ENCODE measurements around the gene PPP1R12B.
"Not testable (repeated sequence)": the region's sequence is repeated elsewhere in the genome, so short reads cannot be mapped to it uniquely, and the experiment has no call there.

PPP1R12B gene

DNA sequence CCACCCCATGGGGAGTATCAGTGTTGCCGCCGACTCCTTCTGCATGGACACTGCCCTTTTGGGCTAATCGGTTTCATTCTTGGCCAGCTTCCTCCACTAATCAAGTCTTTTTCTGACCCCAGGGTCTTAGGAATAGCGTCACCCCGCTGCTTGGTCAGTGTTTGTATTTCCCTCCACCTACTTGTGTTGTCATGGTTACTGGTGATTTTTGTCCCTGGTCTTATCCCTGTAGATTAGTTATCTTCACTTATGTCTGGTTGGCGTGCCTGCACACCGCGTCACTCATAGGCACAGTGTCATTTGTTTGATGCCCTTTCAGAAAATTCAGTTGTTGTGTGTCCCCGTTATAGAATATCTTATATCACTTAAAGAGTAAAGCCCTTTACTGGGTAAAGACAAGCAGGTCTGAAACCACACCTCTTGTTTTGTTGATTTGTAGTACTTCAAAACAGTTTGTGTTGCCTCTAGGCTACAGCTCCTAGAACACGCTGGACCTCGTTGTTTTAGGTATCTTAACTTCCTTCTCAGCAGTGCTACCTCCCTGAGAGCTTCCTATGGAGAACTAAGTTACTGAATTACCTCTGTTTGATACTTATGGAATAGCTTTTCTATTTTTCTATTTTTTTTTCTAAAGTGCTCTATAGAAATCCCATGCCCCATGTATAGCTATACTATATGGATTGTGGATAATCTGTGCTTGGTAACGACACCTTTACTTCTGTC is 868 bp downstream of the PPP1R12B start:
- DNase-seq: no peak

DNA sequence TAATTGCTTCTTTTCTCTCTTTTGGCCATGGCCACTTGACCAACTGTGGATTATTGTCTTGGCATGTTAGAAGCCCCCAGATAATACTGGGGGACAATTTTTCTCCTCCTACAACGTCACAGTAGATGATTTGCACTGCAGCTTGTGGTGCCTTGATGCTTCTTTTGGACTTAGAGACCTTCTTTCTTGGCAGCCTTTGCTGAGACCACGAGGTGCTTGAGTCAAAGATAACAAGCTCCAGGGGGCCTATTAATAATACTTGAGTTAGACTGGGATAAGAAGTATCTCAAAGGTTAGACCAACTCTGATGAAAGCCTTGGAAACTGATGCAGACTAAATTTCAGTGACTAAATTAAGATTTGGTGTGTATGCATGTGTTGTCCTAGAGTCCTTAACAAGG is 3.2 kb downstream of the PPP1R12B start:
- DNase-seq: no peak

DNA sequence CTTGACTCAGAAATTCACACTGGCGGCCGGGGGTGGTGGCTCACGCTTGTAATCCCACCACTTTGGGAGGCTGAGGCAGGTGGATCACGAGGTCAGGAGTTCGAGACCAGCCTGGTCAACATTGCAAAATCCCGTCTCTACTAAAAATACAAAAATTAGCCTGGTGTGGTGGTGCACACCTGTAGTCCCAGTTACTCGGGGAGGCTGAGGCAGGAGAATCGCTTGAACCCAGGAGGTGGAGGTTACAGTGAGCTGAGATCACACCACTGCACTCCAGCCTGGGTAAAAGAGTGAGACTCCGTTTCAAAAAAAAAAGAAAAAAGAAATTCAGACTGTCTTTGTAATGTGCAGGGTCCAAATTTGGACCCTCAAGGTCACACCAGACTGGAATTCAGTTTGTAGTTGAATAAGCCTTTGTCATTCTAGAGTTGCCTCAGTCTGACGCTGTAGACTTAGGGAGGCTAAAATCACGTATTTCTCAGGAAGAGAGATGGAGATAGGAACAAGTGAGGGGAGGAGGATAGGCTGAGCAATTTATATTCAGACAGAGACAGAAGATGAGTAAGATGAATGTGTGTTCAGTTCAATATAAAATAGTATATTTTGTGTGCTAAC is 4.2 kb downstream of the PPP1R12B start:
- not testable (repeated sequence) for DNase-seq

DNA sequence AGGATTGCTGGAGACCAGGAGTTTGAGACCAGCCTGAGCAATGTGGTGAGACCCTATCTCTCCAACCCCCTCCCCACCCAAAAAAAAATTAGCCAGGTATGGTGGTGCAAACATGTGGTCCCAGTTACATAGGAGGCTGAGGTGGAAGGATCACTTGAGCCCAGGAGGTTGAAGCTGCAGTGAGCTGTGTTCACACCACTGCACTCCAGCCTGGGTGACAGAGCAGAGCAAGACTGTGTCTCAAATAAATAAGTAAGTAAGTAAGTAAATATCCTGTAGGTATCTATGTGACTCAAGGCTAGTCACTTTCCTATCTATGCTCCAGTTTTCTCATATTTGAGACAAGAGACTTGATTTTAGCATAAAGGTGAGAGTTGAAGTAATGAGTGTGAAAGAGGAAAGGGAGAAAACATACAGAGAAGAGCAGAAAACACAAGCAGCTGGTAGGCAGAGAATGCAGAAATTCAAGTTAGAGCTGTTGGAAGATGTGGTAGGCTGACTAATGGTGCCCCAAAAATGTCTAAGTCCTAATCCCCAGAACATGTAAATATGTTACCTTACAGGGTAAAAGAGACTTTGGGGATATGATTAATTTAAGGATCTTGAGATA is 7.5 kb downstream of the PPP1R12B start:
- DNase-seq: no peak

DNA sequence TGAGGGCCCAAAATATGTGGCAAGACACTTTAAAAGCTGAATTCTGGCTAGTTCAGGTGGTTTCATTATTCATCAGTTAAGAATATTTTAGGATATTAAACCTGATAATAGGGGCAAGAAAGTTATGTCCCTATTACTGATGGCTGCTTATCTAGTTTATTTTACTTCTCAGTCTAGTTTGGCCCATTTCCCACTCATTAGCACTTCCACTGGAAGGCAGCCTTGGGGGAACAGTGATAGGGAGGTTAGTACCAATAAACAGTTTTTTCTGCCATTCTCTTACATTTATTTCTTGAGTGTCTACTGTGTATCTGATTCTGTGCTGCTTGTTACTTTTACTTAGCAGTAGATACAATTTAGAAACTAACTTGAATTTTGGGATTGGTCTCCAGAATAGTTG is 9.0 kb downstream of the PPP1R12B start:
- no peak for DNase-seq

DNA sequence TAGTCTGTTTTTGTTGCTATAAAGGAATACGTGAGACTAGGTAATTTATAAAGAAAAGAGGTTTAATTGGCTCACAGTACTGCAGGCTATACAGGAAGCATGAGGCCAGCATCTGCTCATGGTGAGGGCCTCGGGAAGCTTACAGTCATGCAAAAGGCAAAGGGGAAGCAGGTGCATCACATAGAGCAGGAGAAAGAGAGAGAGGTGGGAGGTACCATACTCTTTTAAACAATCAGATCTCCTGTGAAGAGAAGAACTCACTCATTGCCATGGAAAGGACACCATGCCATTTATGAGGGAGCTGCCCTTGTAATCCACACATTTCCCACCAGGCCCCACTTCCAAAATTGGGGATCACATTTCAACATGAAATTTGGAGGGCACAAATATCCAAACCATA is 12.7 kb downstream of the PPP1R12B start:
- no peak for DNase-seq

DNA sequence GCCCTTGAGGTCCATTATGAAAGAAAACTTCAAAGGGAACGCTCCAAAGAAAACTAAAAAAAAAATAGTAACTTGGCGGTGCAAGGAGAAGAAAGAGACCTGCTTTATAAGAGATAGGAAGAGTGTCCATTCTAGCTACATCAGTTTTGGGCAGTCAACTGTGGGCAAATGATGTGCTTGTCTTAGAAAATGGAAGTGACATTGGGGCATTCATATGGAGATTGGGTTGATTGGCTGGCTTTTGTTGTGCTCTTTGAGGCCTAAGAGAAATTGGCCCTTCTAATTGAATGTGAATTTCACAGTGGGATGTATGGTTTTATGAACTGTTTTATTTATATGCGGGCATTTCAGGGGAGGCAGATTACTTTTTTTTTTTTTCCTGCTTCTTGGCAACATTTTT is 13.2 kb downstream of the PPP1R12B start:
- DNase-seq: no peak

DNA sequence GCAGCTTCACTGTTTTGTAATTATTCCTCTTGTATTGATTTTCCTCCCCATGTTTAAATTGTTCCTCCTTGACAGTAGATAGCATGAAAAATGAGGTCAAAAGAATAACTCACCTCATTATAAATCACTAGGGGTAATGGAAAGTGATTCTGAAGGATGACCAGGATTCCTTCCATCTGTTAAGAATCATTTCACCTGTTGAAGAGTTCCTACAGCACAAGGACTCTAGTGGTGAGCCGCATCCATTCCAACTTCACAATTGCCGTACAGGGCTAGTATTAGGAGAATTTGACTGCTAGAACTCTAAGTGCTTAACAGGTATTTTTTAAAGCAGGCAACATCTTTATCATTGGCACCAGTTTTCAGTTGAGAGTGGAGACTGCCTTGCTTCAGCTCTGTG is 13.7 kb downstream of the PPP1R12B start:
- no peak for DNase-seq

DNA sequence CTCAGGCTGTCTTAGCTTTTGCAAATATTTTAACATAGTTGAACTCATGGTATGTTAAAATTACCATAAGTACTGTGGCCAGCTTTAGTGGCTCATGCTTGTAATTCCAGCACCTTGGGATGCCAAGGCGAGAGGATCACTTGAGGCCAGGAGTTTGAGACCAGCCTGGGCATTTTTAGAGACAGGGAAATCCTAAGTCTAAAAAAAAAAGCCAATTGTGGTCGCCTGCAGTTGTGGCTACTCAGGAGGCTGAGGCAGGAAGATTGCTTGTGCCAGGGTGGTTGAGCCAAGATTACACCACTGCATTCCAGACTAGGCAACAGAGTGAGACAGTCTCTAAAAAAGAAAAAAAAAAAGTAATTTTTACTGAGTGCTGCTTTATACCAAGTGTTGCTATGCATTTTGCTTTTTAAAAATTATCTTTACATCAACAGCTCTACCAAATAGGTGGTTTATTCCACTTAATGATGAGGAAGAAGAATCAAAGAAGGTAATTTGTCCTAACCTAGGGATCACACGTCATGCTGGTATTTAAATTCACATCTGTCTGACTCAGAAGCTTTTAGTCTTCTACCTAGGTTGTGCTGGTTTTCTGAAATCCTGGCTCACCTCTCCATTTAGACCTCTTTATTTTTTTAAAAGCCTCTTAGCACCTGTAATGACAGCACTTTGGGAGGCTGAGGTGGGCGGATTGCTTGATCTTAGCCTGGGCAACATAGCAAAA is 16.8 kb downstream of the PPP1R12B start:
- no peak for DNase-seq

DNA sequence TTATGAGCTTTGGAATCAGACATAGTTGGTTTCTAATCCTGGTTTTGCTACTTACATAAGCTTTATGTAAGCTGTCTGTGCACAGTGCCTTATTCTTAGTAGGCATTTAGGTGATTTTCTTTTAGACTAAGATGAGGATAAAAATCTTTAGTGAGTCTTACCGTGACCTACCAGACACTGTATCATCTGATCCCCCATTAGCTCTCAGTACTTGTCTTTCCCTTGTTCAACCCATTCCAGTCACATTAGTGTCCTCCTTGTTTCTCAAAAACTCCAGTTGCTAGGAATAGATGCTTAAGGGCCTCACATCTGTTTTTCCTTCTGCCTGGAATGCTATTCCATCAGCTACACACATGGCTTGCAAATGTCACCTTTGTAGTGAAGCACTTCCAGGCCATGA is 18.8 kb downstream of the PPP1R12B start:
- no peak for DNase-seq

DNA sequence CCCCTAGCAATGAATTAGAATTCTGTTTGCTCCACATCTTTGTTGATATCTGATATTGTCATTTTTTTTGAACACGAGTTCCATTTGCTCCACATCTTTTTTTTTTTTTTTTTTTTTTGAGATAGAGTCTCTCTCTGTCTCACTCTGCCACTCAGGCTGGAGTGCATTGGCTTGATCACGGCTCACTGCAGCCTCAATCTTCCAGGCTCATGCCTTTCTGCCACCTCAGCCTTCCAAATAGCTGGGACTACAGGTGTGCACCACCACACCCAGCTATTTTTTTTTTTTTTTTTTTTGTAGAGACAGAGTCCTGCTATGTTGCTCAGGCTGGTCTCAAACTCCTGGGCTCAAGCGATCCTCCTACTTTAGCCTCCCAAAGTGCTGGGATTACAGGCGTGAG is 22.4 kb downstream of the PPP1R12B start:
- not testable (repeated sequence) for DNase-seq

DNA sequence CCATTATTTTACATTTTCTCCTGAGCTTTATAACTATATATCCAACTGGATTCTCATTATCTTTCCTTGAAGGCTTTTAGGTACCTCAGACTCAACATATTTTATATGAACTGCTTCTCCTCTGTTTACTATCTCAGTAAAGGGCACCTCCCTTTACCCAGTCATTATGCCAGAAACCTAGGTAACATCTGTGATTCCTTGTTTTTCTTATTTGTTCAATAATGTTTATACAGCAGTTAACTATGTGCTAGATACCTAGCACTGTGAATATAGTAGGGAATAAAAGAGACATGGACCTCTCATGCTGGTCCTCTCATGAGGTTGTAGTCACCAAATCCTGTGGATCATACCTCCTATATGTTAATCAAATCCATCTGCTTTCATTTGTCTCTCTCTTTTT is 25.6 kb downstream of the PPP1R12B start:
- no peak for DNase-seq

DNA sequence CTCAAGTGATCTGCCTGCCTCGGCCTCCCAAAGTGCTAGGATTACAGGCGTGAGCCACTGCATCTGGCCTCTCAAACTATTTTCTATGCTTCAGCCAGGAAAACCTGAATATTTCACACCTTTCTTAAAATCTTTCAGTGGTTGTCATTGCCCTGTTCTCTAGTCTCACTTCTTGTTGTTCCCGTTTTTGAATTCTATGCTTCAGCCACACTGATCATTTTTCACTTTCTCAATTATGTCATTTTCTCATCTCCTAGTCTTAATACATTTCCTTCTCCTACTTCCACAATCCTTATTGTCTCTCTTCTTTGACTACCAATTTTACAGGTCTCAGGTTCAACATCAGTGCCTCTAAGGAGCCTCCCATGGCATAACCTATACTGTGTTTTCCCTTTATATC is 26.7 kb downstream of the PPP1R12B start:
- not testable (repeated sequence) for DNase-seq

DNA sequence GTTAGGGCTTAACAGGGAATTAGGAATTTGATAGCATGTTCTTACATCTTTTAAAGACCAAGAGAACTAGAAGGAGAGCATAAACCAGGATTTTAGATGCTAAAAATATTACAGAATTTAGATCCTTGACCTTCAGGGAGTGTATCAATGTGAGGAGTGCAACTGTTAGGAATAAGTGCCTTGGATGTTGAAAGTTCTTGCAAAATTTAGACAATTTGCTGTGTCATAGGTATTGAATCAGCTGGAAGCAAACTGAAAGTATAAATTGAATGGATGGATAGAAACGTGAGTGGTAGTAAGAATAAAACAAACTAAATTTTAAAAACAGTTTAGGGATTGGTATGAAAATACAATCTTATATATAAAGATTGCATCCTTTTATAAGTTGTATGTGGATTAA is 27.7 kb downstream of the PPP1R12B start:
- DNase-seq: no peak

DNA sequence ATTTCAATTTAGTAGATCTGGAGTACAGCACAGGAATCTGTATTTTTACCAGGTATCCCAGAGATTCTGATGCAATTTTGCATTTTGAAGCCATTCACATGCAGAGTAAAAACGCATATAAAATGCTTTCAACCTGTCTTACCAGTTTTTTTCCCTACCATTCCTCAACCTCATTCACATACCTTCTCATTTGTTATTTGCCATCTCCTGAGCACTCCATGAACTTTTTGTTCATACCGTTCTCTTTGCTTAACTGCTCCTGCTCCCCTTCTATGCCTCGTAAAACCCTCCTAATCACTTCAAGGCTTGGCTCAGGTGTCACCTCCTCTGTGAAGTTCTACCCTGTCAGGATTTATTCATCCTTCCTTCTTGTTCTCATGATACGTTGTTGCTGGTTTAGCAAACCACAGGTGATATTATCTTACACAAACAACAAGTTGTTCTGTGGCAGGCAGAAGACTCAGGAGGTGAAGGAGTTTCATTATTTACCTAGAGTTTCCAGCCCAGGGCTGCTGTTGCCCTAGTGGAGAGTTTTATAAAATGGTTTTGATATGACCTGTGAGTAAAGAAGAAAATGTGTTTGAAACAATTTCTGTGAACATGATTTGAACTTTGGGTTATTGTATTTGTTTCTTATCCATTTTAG is 31.5 kb downstream of the PPP1R12B start:
- DNase-seq: peak in 1 of 2 experiments; percentile 22

DNA sequence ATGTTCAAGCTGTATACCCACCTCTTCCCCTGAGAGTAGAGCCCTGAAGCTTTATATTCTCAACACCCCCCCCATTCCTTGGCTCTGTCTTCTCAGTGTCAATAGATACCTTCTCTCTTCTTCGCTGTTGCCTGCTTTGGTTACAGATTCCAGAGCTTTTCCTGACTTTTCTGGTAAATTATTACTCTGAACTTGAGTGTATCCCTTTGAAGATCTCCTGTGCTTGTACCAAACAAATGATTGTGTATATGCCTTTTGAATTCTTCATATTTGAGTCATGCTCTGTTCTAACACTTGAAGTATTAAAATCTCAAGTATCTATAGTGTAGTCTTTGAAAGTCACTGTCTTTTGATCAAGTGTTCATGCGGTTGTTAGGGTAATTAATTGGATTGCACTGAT is 32.0 kb downstream of the PPP1R12B start:
- not testable (repeated sequence) for DNase-seq

DNA sequence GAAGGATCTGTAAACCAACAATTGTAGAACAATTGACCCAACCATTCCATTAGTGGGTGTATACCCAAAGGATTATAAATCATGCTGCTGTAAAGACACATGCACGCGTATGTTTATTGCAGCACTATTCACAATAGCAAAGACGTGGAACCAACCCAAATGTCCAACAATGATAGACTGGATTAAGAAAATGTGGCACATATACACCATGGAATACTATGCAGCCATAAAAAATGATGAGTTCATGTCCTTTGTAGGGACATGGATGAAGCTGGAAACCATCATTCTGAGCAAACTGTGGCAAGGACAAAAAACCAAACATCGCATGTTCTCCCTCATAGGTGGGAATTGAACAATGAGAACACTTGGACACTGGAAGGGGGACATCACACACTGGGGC is 33.4 kb downstream of the PPP1R12B start:
- not testable (repeated sequence) for DNase-seq

DNA sequence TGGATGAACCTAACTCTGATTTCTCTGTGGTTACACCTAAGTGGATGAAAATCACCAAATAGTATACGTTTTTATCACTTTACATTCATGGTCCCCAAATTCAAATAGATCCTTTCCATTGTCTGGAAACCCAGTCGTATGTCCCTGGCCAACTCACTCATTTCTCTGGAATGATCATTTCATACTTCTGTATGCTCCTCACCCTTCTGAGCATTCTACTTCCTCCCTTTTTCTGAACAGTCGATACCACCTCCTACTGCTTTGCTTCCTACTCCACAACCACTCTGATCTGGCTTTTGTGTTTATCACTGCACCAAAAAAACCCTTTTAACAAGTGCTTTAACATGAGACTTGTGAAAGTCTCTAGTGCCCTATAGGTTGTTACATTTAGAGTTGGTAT is 47.3 kb downstream of the PPP1R12B start:
- DNase-seq: not testable (repeated sequence)

DNA sequence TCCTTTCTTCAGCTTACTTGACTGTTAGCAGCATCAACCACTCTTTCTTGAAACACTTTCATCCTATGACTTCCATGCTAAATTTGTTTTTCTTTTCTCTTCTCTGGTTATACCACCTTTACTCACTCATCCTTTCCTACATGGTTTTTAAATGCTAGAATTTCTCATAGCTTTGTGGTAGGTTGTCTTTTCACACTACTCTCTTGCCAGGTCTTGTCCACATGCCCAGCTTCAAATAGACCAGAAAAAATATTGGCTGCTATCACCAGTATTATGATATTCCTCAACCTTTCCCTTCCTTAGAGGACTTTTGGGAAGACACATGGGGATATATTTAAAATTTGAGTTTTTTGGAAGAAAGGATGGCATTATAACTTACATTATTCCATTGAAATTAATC is 48.8 kb downstream of the PPP1R12B start:
- DNase-seq: no peak

DNA sequence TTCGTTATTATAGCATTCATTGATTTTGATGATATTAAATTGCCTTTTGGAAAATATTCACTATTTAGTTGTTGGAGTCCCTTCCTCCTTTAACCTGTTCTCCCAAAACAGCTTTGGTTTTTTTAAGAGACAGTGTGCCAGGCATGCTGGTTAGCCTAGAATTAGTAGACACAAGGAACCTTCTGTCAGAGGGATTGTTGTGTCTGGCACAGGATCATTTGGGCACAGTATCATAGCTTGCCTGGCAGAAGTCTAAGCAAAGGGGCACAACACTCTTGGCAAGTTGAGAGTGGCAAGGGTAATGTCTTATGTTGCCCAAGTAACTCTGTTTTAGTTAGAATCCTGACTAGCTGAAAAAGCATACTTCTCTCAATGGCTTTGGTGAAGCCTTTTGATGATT is 49.9 kb downstream of the PPP1R12B start:
- not testable (repeated sequence) for DNase-seq

DNA sequence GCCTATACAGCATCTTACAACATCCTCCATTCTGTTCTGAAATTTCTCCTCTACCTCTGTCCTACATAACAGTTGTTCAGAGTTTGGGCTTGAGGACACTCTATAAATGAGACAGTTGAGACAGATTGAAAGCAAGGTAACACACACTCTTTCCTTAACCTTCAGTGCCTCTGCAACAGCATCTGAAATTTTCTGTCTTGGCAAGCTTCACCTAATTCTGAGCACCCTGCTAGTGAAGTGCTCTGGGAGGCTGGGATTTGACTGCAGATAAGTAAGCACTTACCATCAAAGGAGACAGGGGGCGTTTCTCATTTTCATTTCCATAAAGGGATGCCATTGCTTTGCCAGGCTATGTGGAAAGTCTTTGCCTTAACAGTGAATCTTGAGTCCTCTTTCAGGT is 53.3 kb downstream of the PPP1R12B start:
- not testable (repeated sequence) for DNase-seq

DNA sequence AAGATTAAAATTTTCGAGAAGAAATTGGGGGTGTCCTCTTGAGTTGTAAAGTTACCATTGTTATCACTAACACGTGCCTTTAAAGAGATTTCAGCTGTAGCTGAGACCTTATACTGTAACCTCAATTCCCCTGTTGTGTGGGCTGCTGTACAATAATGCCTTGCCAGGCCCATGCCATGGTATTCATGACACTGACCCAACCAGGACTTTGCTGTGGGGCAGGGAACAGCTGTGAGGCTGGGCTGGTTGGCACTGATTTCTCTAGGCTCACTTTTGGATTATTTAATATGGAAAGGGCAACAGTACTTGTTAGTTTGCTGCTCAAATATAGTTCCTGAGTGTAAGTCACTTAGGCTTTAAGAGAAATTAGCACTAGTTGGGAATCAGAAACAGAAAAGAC is 54.9 kb downstream of the PPP1R12B start:
- DNase-seq: not testable (repeated sequence)

DNA sequence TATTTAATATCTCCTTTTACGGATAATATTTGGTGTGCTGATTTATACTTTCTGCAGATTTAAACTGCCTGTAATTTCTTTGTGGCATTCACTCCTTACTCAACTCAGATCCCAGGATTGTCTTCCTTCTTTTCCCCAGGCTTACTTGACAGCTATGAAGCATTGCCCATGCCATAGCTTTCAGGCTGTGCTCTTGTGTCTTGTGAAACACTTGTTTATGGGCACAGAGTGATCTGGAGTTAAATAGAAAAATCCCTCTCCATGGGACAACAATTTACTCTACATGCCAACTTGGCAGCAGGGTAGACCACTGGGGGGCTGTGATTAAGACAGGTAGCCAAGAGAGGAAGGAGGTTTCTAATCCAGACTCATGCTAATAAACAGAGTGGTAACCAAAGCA is 57.4 kb downstream of the PPP1R12B start:
- no peak for DNase-seq
